ENCODE measurements around the gene CBLN3.

CBLN3 gene

GRCh38 chr14:24442240-24443052 lies 13.0 kb upstream of the CBLN3 start, which contains the start of gene SDR39U1:
SDR39U1 (minus strand) TSS chr14:24442776; CDS start chr14:24442769, 7 bp downstream.
- peak within 1 kb of the TSS; percentile 96 for H3K4me3 ChIP-seq (ENCODE audit: low read length)
- peak; percentile 99 for DNase-seq (ENCODE audit: low read depth)
- no peak for TF ChIP-seq CTCF (conservative IDR thresholded peaks at IDR 0.05; ENCODE audit: low read length)

GRCh38 chr14:24441904-24442239 lies 12.4 kb upstream of the CBLN3 start:
- peak overlapping the region; percentile 96 for H3K4me3 ChIP-seq (ENCODE audit: low read length)
- no peak for DNase-seq (ENCODE audit: low read depth)
- TF ChIP-seq CTCF (conservative IDR thresholded peaks at IDR 0.05; ENCODE audit: low read length): no peak

GRCh38 chr14:24441485-24441884 lies 12.0 kb upstream of the CBLN3 start:
- no peak for TF ChIP-seq CTCF (conservative IDR thresholded peaks at IDR 0.05; ENCODE audit: low read length)
- H3K4me3 ChIP-seq (ENCODE audit: low read length): peak overlapping the region; percentile 96
- DNase-seq (ENCODE audit: low read depth): no peak

GRCh38 chr14:24440606-24441399 lies 11.3 kb upstream of the CBLN3 start:
- peak overlapping the region; percentile 96; the same call in 1 of the 2 replicates for H3K4me3 ChIP-seq (ENCODE audit: low read length)
- DNase-seq (ENCODE audit: low read depth): no peak
- TF ChIP-seq CTCF (conservative IDR thresholded peaks at IDR 0.05; ENCODE audit: low read length): no peak

- no peak for DNase-seq (ENCODE audit: low read depth)
- no peak overlapping the region for H3K4me3 ChIP-seq (ENCODE audit: low read length)
- TF ChIP-seq CTCF (conservative IDR thresholded peaks at IDR 0.05; ENCODE audit: low read length): no peak
These were observed 10.6 kb upstream of the CBLN3 start for GRCh38 chr14:24439830-24440605.

GRCh38 chr14:24439257-24439656 lies 9.8 kb upstream of the CBLN3 start:
- DNase-seq (ENCODE audit: low read depth): no peak
- no peak for TF ChIP-seq CTCF (conservative IDR thresholded peaks at IDR 0.05; ENCODE audit: low read length)
- no peak overlapping the region for H3K4me3 ChIP-seq (ENCODE audit: low read length)
